SK-N-SH treated with all-trans-retinoic acid at 6 μM for 48 hours (cell line): ENCODE results near the gene JOSD1.

Source experiments
- ATAC-seq: fragments of 200-7000 bp; cut with Tn5 transposase; 3 replicates; pipeline ENCODE4 v1.9.1; 2020; ENCODE audit warnings: mild to moderate bottlenecking, moderate library complexity
- ARNTL ChIP-seq: fragments of 450-650 bp; formaldehyde crosslinking; IDR thresholded peaks from 2 replicates; pipeline ENCODE4 v1.5.0; 2020; ENCODE audit warnings: low read depth, mild to moderate bottlenecking, moderate library complexity, borderline replicate concordance
- BACH2 ChIP-seq: fragments of 250-450 bp; sonication (Bioruptor Pico); IDR thresholded peaks from 2 replicates; pipeline ENCODE4 v1.9.0; 2021; ENCODE audit warnings: mild to moderate bottlenecking, borderline replicate concordance
- CREB5 ChIP-seq: fragments of 250-450 bp; sonication (Bioruptor Pico); IDR thresholded peaks from 2 replicates; pipeline ENCODE4 v1.5.1; 2020; ENCODE audit warnings: low read depth, mild to moderate bottlenecking, moderate library complexity
- CSDC2 ChIP-seq: fragments of 250-450 bp; sonication (Bioruptor Pico); IDR thresholded peaks from 2 replicates; pipeline ENCODE4 v1.5.0; 2020; ENCODE audit warnings: mild to moderate bottlenecking, moderate library complexity
- CSRNP3 ChIP-seq: fragments of 250-450 bp; sonication (Bioruptor Pico); IDR thresholded peaks from 2 replicates; pipeline ENCODE4 v1.5.1; 2021; ENCODE audit warnings: mild to moderate bottlenecking, moderate library complexity
- ESRRG ChIP-seq: fragments of 250-450 bp; sonication (Bioruptor Pico); IDR thresholded peaks from 2 replicates; pipeline ENCODE4 v1.6.1; 2021; ENCODE audit warnings: mild to moderate bottlenecking
- GLIS3 ChIP-seq: fragments of 250-450 bp; sonication (Bioruptor Pico); IDR thresholded peaks from 2 replicates; pipeline ENCODE4 v1.5.0; 2020; ENCODE audit warnings: mild to moderate bottlenecking, moderate library complexity
- ISL1 ChIP-seq: fragments of 250-450 bp; sonication (Bioruptor Pico); IDR thresholded peaks from 2 replicates; pipeline ENCODE4 v2.1.2; 2022; ENCODE audit warnings: mild to moderate bottlenecking, moderate library complexity
- OSR1 ChIP-seq: fragments of 250-450 bp; sonication (Bioruptor Pico); IDR thresholded peaks from 2 replicates; pipeline ENCODE4 v1.8.0; 2022; ENCODE audit warnings: moderate library complexity, mild to moderate bottlenecking, inconsistent platforms
- PATZ1 ChIP-seq: fragments of 250-450 bp; sonication (Bioruptor Pico); IDR thresholded peaks from 2 replicates; pipeline ENCODE4 v1.8.0; 2020; ENCODE audit warnings: mild to moderate bottlenecking, moderate library complexity, borderline replicate concordance
- POU6F1 ChIP-seq: fragments of 250-450 bp; sonication (Bioruptor Pico); IDR thresholded peaks from 2 replicates; pipeline ENCODE4 v1.8.0; 2021; ENCODE audit warnings: low read depth, mild to moderate bottlenecking, moderate library complexity, borderline replicate concordance
- RARB ChIP-seq: fragments of 250-450 bp; sonication (Bioruptor Pico); IDR thresholded peaks from 2 replicates; pipeline ENCODE4 v1.8.0; 2021; ENCODE audit warnings: mild to moderate bottlenecking, moderate library complexity
- SNAI2 ChIP-seq: fragments of 250-450 bp; sonication (Bioruptor Pico); IDR thresholded peaks from 2 replicates; pipeline ENCODE4 v1.5.0; 2020; ENCODE audit warnings: mild to moderate bottlenecking, moderate library complexity
- TOX ChIP-seq: fragments of 250-450 bp; sonication (Bioruptor Pico); IDR thresholded peaks from 2 replicates; pipeline ENCODE4 v1.8.0; 2021; ENCODE audit warnings: mild to moderate bottlenecking, moderate library complexity, borderline replicate concordance
- TSHZ2 ChIP-seq: fragments of 250-450 bp; sonication (Bioruptor Pico); IDR thresholded peaks from 2 replicates; pipeline ENCODE4 v1.5.0; 2020; ENCODE audit warnings: mild to moderate bottlenecking, moderate library complexity
- ZC3H10 ChIP-seq: fragments of 250-450 bp; sonication (Bioruptor Pico); IDR thresholded peaks from 2 replicates; pipeline ENCODE4 v1.5.1; 2021; ENCODE audit warnings: mild to moderate bottlenecking, moderate library complexity
- ZNF70 ChIP-seq: fragments of 450-650 bp; formaldehyde crosslinking; IDR thresholded peaks from 2 replicates; pipeline ENCODE4 v1.5.0; 2020; ENCODE audit warnings: mild to moderate bottlenecking, moderate library complexity
- ZNF8 ChIP-seq: fragments of 450-650 bp; formaldehyde crosslinking; IDR thresholded peaks from 2 replicates; pipeline ENCODE4 v1.5.0; 2020; ENCODE audit warnings: mild to moderate bottlenecking, moderate library complexity

The JOSD1 gene

GRCh38 chr22:38724926-38725571 lies 24.3 kb upstream of the JOSD1 start:
- ATAC-seq = peak; percentile 77
- TF ChIP-seq ISL1 (CRISPR knock-in tag) (no peak), CSDC2 (CRISPR knock-in tag) (no peak), ARNTL (CRISPR knock-in tag) (no peak), BACH2 (CRISPR knock-in tag) (no peak), ZNF8 (CRISPR knock-in tag) (no peak), GLIS3 (CRISPR knock-in tag) (no peak), CREB5 (no peak)
- TF ChIP-seq, all 23 proteins: peak for 0

GRCh38 chr22:38724176-38724575 lies 23.4 kb upstream of the JOSD1 start:
- no peak for ATAC-seq

GRCh38 chr22:38721551-38721950 lies 20.8 kb upstream of the JOSD1 start:
- no peak for TF ChIP-seq CSDC2 (CRISPR knock-in tag)
- no peak for TF ChIP-seq PATZ1 (CRISPR knock-in tag)
- no peak for TF ChIP-seq CSRNP3 (CRISPR knock-in tag)
- no peak for ATAC-seq

More at GRCh38 chr22:38724176-38724575, 23.4 kb upstream of the JOSD1 start:
- TF ChIP-seq TSHZ2 (CRISPR knock-in tag) (no peak), SNAI2 (no peak)

- no peak for ATAC-seq
- no peak for TF ChIP-seq ZNF70 (CRISPR knock-in tag)
- no peak for TF ChIP-seq CSRNP3 (CRISPR knock-in tag)
- TF ChIP-seq RARB = no peak
- TF ChIP-seq GLIS3 (CRISPR knock-in tag) = no peak
- no peak for TF ChIP-seq OSR1
- TF ChIP-seq POU6F1 (CRISPR knock-in tag) = no peak
- TF ChIP-seq ESRRG (CRISPR knock-in tag) = no peak
- TF ChIP-seq ZC3H10 = no peak
- TF ChIP-seq TSHZ2 (CRISPR knock-in tag) = no peak
- TF ChIP-seq TOX = no peak
Measured at GRCh38 chr22:38720350-38720749, 19.6 kb upstream of the JOSD1 start.
